ENCODE results near the gene ARFGAP3.

DNA sequence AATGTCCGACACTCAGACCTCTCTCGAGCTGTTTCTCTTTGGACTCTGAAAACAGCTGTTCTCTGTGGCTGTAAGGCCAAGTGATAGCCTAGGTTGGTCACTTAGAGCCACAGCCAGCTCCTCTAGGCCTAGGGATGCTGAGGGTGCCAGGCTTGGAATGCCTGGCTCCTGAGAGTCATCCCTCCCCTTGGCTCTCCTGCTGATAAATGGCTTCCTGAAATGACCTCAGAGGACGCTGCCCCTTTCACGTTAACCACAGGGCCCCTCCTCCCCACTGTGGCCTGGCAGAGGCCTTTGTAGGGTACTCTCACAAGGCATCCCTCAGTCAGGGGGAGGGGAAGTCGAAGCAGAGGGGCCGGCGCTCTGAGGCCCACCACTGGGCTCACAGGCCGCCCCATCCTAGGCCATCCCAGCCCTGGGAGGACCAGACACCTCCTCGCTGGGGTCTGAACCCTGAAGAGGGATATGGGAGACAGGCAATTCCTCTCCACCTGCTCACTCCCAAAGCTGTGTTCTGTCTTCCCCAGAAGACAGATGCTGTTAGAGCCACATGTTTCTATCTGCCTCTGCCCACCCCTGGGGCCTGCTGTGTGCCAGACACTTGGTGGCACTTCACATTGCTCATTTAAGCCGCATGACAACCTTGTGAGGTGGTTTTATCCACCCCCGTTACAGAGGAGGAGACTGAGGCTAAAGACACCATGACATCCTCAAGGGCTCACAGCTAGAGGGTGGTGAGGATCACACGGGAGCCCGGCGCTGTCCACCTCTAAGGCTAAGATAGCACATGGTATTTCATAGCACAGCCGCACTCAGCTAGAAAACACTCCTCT lies 50.9 kb downstream of the ARFGAP3 start:
- TF ChIP-seq ZNF24 (tag by site-specific recombination; IDR thresholded peaks at IDR 0.05) = no peak
- TF ChIP-seq SP2 (tag by site-specific recombination; IDR thresholded peaks at IDR 0.05) = no peak
- TF ChIP-seq, protein P1, sequence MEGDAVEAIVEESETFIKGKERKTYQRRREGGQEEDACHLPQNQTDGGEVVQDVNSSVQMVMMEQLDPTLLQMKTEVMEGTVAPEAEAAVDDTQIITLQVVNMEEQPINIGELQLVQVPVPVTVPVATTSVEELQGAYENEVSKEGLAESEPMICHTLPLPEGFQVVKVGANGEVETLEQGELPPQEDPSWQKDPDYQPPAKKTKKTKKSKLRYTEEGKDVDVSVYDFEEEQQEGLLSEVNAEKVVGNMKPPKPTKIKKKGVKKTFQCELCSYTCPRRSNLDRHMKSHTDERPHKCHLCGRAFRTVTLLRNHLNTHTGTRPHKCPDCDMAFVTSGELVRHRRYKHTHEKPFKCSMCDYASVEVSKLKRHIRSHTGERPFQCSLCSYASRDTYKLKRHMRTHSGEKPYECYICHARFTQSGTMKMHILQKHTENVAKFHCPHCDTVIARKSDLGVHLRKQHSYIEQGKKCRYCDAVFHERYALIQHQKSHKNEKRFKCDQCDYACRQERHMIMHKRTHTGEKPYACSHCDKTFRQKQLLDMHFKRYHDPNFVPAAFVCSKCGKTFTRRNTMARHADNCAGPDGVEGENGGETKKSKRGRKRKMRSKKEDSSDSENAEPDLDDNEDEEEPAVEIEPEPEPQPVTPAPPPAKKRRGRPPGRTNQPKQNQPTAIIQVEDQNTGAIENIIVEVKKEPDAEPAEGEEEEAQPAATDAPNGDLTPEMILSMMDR (tag by site-specific recombination; IDR thresholded peaks at IDR 0.05) = no peak
- no peak for TF ChIP-seq ZNF311 (tag by site-specific recombination; IDR thresholded peaks at IDR 0.05; ENCODE audit: borderline replicate concordance)
- no peak for TF ChIP-seq ZNF274 (IDR thresholded peaks at IDR 0.05; ENCODE audit: low read length)
- no peak for TF ChIP-seq ZNF274 (tag by site-specific recombination; IDR thresholded peaks at IDR 0.05; ENCODE audit: borderline replicate concordance)
- TF ChIP-seq, protein P2, sequence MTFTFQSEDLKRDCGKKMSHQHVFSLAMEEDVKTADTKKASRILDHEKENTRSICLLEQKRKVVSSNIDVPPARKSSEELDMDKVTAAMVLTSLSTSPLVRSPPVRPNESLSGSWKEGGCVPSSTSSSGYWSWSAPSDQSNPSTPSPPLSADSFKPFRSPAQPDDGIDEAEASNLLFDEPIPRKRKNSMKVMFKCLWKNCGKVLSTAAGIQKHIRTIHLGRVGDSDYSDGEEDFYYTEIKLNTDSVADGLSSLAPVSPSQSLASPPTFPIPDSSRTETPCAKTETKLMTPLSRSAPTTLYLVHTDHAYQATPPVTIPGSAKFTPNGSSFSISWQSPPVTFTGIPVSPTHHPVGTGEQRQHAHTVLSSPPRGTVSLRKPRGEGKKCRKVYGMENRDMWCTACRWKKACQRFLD (tag by site-specific recombination; IDR thresholded peaks at IDR 0.05) = no peak
- TF ChIP-seq KLF10 (tag by site-specific recombination; IDR thresholded peaks at IDR 0.05) = no peak
- TF ChIP-seq ZNF530 (tag by site-specific recombination; IDR thresholded peaks at IDR 0.05; ENCODE audit: low read depth) = no peak
- TF ChIP-seq ZNF239 (tag by site-specific recombination; IDR thresholded peaks at IDR 0.05) = no peak
- no peak for TF ChIP-seq ZNF558 (tag by site-specific recombination; IDR thresholded peaks at IDR 0.05)
- no peak for TF ChIP-seq ZNF174 (tag by site-specific recombination; IDR thresholded peaks at IDR 0.05)
- TF ChIP-seq, protein P3, sequence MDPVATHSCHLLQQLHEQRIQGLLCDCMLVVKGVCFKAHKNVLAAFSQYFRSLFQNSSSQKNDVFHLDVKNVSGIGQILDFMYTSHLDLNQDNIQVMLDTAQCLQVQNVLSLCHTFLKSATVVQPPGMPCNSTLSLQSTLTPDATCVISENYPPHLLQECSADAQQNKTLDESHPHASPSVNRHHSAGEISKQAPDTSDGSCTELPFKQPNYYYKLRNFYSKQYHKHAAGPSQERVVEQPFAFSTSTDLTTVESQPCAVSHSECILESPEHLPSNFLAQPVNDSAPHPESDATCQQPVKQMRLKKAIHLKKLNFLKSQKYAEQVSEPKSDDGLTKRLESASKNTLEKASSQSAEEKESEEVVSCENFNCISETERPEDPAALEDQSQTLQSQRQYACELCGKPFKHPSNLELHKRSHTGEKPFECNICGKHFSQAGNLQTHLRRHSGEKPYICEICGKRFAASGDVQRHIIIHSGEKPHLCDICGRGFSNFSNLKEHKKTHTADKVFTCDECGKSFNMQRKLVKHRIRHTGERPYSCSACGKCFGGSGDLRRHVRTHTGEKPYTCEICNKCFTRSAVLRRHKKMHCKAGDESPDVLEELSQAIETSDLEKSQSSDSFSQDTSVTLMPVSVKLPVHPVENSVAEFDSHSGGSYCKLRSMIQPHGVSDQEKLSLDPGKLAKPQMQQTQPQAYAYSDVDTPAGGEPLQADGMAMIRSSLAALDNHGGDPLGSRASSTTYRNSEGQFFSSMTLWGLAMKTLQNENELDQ (tag by site-specific recombination; IDR thresholded peaks at IDR 0.05; ENCODE audit: low read depth) = no peak
- TF ChIP-seq BCL11B (tag by site-specific recombination; IDR thresholded peaks at IDR 0.05; ENCODE audit: low read depth) = no peak
- TF ChIP-seq ZNF501 (tag by site-specific recombination; IDR thresholded peaks at IDR 0.05) = no peak
